NCI-H2107 (cell line): ENCODE measurements around the gene PABPC1L.

Experiments
- DNase-seq: peaks from one replicate; lab custom pipeline; 2025; lab: John Stamatoyannopoulos, UW

Gene PABPC1L

GRCh38 chr20:44942264-44942973 is 32.6 kb downstream of the PABPC1L start:
- DNase-seq, result no peak

- DNase-seq, result no peak
Measured at GRCh38 chr20:44943828-44944227, 34.0 kb downstream of the PABPC1L start.

GRCh38 chr20:44945261-44945660 is 35.4 kb downstream of the PABPC1L start:
- no peak for DNase-seq

GRCh38 chr20:44946271-44946852 is 36.5 kb downstream of the PABPC1L start:
- DNase-seq, result no peak

GRCh38 chr20:44948107-44948506 is 38.2 kb downstream of the PABPC1L start:
- DNase-seq, result no peak

GRCh38 chr20:44948513-44948912 is 38.7 kb downstream of the PABPC1L start:
- no peak for DNase-seq

- no peak for DNase-seq
Measured at GRCh38 chr20:44950368-44950767, 40.5 kb downstream of the PABPC1L start.

- DNase-seq, result no peak
Measured at GRCh38 chr20:44952731-44953130, 42.9 kb downstream of the PABPC1L start.

- DNase-seq, result no peak
Measured at GRCh38 chr20:44954211-44954610, 44.4 kb downstream of the PABPC1L start.

GRCh38 chr20:44955270-44955669 is 45.4 kb downstream of the PABPC1L start:
- no peak for DNase-seq

GRCh38 chr20:44956410-44956809 is 46.5 kb downstream of the PABPC1L start:
- no peak for DNase-seq

GRCh38 chr20:44958276-44958675 is 48.4 kb downstream of the PABPC1L start:
- DNase-seq, result no peak

- no peak for DNase-seq
Measured at GRCh38 chr20:44959082-44959637, 49.3 kb downstream of the PABPC1L start.

- DNase-seq, result no peak
Measured at GRCh38 chr20:44959638-44960102, 49.8 kb downstream of the PABPC1L start.

- DNase-seq, result peak; percentile 79
Measured at GRCh38 chr20:44960103-44960852, 50.4 kb downstream of the PABPC1L start, which contains the start of gene TOMM34. TOMM34 (minus strand) TSS chr20:44960397; CDS start chr20:44960333, 64 bp downstream.

GRCh38 chr20:44961011-44961869 is 51.4 kb downstream of the PABPC1L start:
- no peak for DNase-seq

GRCh38 chr20:44961870-44962267 is 52.0 kb downstream of the PABPC1L start:
- DNase-seq, result no peak

GRCh38 chr20:44962483-44962882 is 52.6 kb downstream of the PABPC1L start:
- DNase-seq, result no peak

GRCh38 chr20:44963325-44964215 is 53.7 kb downstream of the PABPC1L start:
- no peak for DNase-seq

- no peak for DNase-seq
Measured at GRCh38 chr20:44965651-44966029, 55.8 kb downstream of the PABPC1L start.
